HUES48 (cell line): ENCODE measurements around the gene FBXO30.

Experiments
- H3K27ac ChIP-seq: one replicate; pipeline ENCODE4 v1.7.0; 2013; ENCODE audit warnings: low read depth, low read length, inconsistent platforms
- H3K27me3 ChIP-seq: 2 replicates; pipeline ENCODE4 v1.6.1; 2013; ENCODE audit warnings: mild to moderate bottlenecking, low read length; ENCODE audit not compliant: control insufficient read depth, insufficient read depth
- H3K36me3 ChIP-seq: 2 replicates; pipeline ENCODE4 v1.6.1; 2013; ENCODE audit warnings: low read length; ENCODE audit not compliant: control insufficient read depth, insufficient read depth
- H3K4me1 ChIP-seq: 2 replicates; pipeline ENCODE4 v1.6.1; 2013; ENCODE audit warnings: mild to moderate bottlenecking, low read length; ENCODE audit not compliant: control insufficient read depth, insufficient read depth
- H3K4me3 ChIP-seq: 2 replicates; pipeline ENCODE4 v1.5.1; 2013; ENCODE audit warnings: mild to moderate bottlenecking, low read depth, low read length
- H3K9ac ChIP-seq: 2 replicates; pipeline ENCODE4 v1.6.1; 2013; ENCODE audit warnings: mild to moderate bottlenecking, low read depth, low read length, moderate library complexity
- H3K9me3 ChIP-seq: 2 replicates; pipeline ENCODE4 v1.6.1; 2013; ENCODE audit warnings: low read length; ENCODE audit not compliant: control insufficient read depth, insufficient read depth

Gene FBXO30

DNA sequence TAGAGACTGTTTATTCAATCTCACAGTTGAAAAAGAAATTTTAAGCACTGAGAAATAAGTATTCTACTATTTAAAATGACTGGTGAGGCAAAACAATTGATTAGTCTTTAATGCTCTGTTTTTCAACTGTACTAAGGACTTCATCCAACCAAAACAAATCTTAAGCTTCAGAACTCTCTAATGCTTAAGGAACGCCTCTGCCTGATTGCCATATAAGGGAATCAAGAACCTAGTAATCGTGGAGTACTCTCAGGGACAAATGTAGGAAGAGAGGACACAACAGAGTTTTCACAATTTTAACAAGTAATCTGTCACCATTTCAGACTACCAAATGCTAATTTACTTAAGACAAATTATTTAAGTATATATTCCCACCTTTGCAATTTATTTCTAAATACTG lies 16.1 kb downstream of the FBXO30 start:
- H3K36me3 ChIP-seq, result peaks cover 39% of the 10 kb centered on the region
- no peak overlapping the region for H3K27ac ChIP-seq
- H3K4me3 ChIP-seq, result no peak overlapping the region
- H3K9me3 ChIP-seq, result no peaks in the 10 kb centered on the region
- no peak overlapping the region for H3K9ac ChIP-seq
- peaks cover 16% of the 10 kb centered on the region for H3K4me1 ChIP-seq
- H3K27me3 ChIP-seq, result no peaks in the 10 kb centered on the region

DNA sequence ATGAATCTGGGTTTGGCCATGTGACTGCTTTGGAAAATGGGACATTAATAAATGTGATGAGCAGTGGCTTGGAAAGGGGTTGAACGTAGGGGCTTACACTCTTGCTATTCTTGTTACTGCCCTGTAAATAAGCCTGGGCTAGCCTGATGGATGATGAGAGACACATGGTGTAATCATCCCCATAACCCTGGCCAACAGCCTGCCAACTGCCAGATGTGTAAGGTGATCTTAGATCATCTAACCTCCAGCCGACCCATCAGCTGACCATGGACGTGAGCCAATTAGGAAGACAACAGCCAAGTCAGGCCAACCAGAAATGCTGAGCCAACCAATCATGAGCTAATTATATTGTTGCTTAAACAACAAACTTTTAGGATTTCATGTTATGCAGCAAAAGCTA lies 25.2 kb downstream of the FBXO30 start:
- Histone ChIP-seq H3K9me3 (peaks cover 18% of the 10 kb centered on the region), H3K27ac (no peak overlapping the region), H3K36me3 (peaks cover 13% of the 10 kb centered on the region), H3K4me1 (no peaks in the 10 kb centered on the region), H3K9ac (no peak overlapping the region), H3K27me3 (no peaks in the 10 kb centered on the region), H3K4me3 (no peak overlapping the region)

DNA sequence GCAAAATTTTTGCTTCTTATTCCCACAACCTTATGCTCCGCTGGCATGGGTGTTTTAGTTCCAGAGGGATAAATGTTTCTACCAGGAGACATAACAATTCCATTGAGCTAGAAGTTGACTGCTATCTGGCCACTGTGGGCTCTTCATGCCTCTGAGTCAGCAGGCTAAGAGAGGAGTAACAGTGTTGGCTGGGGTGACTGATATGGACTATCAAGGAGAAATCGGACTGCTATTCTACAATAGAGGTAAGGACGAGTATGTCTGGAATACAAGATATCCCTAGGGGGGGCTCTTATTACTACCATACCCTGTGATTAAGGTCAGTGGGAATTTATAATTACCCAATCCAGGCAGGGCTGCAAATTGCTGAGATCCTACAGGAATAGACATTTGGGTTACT lies 26.9 kb downstream of the FBXO30 start:
- H3K4me3 ChIP-seq, result no peak overlapping the region
- H3K27ac ChIP-seq, result no peak overlapping the region
- peaks cover 4% of the 10 kb centered on the region; the same call in 1 of the 2 replicates for H3K36me3 ChIP-seq
- H3K27me3 ChIP-seq, result no peaks in the 10 kb centered on the region
- H3K4me1 ChIP-seq, result no peaks in the 10 kb centered on the region
- no peak overlapping the region for H3K9ac ChIP-seq
- H3K9me3 ChIP-seq, result peaks cover 12% of the 10 kb centered on the region; the same call in 1 of the 2 replicates

DNA sequence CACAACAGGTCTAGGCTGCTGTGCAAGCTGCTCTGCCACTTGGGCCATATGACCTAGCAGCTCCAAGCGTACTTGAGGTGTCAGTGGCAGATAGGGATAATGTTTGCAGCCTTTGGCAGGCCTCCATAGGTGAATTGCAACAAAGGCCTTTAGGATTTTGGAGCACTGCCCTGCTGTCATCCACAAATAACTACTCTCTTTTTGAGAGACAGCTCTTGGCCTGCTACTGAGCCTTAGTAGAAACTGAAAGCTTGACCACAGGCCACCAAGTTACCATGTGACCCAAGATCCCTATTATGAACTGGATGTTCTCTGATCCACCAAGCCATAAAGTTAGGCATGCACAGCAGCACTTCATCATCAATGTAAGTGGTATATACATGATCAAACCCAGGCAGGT lies 29.9 kb downstream of the FBXO30 start:
- H3K27me3 ChIP-seq, result no peaks in the 10 kb centered on the region
- H3K4me1 ChIP-seq, result no peaks in the 10 kb centered on the region
- H3K4me3 ChIP-seq, result no peak overlapping the region
- H3K27ac ChIP-seq, result no peak overlapping the region
- H3K36me3 ChIP-seq, result no peaks in the 10 kb centered on the region
- H3K9ac ChIP-seq, result no peak overlapping the region
- no peaks in the 10 kb centered on the region for H3K9me3 ChIP-seq

DNA sequence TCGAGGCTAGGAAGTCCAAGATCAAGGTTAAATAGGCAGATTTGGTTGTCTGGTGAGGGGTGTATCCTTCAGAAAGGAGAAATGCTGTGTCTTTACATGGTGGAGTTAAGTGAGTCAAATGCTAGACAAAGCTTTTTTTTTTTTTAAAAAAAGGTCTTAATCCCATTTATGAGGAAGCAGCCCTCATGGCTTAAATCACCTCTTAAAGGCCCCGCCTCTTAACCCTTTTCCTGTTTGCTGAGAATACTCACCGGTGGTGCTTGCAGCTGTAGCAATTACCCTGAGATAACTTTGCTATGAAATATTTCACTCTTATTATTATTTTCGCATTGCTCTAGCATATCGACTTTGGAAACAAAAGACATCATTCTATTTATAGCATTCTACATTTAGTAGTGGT lies 30.8 kb downstream of the FBXO30 start:
- Histone ChIP-seq H3K4me1 (no peaks in the 10 kb centered on the region), H3K36me3 (no peaks in the 10 kb centered on the region), H3K27me3 (no peaks in the 10 kb centered on the region), H3K4me3 (no peak overlapping the region), H3K27ac (no peak overlapping the region), H3K9ac (no peak overlapping the region), H3K9me3 (no peaks in the 10 kb centered on the region)

DNA sequence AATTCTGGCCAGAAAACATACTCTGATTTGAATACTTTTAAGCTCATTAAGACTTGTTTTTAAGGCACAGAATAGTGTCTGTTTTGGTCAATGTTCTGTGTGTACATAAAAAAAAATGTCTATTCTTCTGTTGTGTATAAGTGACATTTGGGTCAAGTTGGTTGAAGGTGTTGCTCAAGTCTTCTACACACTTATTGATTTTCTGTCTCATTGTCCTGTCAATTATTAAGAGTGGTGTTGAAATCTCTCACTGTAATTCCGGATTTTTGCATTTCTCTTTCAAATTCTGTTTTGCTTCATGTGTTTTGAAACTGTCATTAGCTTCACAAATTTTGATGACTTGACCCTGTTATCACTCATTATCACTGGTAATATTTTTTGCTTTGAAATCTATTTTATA lies 41.7 kb downstream of the FBXO30 start:
- Histone ChIP-seq H3K27me3 (no peaks in the 10 kb centered on the region), H3K36me3 (no peaks in the 10 kb centered on the region), H3K9me3 (no peaks in the 10 kb centered on the region; the same call in 1 of the 2 replicates), H3K4me3 (no peak overlapping the region), H3K9ac (no peak overlapping the region), H3K4me1 (no peaks in the 10 kb centered on the region), H3K27ac (no peak overlapping the region)

DNA sequence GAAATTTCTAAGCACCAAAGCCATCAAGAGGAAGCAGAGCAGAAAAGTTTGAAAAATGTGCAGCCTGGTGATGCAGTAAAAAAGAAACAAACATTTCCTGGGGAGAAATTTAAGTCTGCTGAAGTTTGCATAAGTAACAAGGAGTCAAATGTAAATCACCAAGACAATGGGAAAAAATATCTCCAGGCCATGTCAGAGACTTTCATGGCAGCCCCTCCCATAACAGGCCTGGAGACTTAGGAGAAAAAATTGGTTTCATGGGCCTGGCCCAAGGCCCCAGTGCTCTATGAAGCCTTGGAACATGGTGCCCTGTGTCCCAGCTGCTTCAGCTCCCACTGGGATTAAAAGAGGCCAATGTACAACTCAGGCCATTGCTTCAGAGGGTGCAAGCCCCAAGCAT lies 49.1 kb downstream of the FBXO30 start:
- H3K36me3 ChIP-seq, result no peaks in the 10 kb centered on the region
- no peaks in the 10 kb centered on the region for H3K27me3 ChIP-seq
- no peak overlapping the region for H3K9ac ChIP-seq
- no peak overlapping the region for H3K27ac ChIP-seq
- no peaks in the 10 kb centered on the region for H3K4me1 ChIP-seq
- peaks cover 2% of the 10 kb centered on the region; the same call in 1 of the 2 replicates for H3K9me3 ChIP-seq
- no peak overlapping the region for H3K4me3 ChIP-seq

DNA sequence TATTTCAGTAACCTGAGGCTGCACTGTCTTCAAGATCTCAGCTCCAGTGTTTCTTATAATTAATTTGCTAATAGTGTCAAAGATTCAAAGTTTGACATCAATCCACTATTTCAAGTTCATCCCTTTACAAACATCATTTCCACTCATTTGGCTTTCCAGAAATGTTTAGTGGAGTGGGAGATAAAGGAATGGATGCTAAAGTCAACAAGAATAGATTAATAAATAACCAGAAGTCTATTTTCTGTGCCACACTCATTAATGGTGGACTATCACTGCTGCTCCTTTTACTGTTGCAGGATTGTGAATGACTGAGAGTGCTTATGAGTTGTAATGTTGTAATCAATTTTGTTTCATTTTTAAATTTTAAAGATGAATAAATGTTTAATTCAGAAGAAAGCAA lies 50.9 kb downstream of the FBXO30 start:
- Histone ChIP-seq H3K9ac (no peak overlapping the region), H3K4me1 (no peaks in the 10 kb centered on the region), H3K27ac (no peak overlapping the region)

DNA sequence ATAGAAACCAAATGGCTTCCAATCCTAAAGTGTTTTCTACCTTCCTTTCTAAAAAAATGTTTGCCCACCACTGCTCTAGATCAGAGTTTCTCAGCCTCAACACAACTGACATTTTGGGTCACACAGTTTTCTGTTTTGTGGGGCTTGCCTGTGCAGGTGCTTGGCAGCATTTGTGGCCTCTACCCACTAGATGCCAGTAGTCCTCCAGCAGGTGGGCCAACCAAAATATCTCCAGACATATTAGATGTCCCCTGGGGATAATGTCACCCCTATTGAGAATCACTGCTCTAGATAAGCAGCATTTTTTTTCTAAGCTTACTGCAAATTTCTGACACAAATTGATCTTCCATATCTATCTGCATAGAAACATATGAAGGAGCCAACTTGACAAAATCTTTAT lies 53.0 kb downstream of the FBXO30 start:
- Histone ChIP-seq H3K27me3 (no peaks in the 10 kb centered on the region), H3K27ac (no peak overlapping the region), H3K4me3 (no peak overlapping the region), H3K36me3 (no peaks in the 10 kb centered on the region), H3K4me1 (no peaks in the 10 kb centered on the region), H3K9me3 (peaks cover under 1% of the 10 kb centered on the region; the same call in 1 of the 2 replicates), H3K9ac (no peak overlapping the region)

More for the DNA sequence above, 50.9 kb downstream of the FBXO30 start:
- Histone ChIP-seq H3K9me3 (peaks cover 2% of the 10 kb centered on the region; the same call in 1 of the 2 replicates), H3K36me3 (no peaks in the 10 kb centered on the region), H3K4me3 (no peak overlapping the region), H3K27me3 (no peaks in the 10 kb centered on the region)

DNA sequence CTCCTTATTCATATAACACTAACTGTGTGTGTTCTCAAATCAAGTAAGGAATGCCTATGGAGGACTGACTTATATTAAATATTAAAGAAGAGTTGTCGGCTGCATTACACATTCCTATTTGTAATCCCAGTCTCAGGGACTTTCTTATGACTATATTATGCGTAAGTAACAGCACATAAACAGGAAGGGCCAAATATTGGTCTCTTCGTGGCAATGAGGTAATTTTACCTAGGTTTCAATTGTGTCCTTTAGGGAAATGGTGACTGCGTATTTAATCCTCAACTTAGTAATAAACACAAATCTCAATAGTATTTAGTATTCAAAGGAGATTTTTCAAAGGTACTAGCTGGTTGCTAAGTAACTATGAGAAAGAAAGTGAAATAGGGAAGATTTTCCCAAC lies 56.5 kb downstream of the FBXO30 start:
- H3K9me3 ChIP-seq, result no peaks in the 10 kb centered on the region
- no peaks in the 10 kb centered on the region for H3K36me3 ChIP-seq
- no peak overlapping the region for H3K9ac ChIP-seq
- H3K4me1 ChIP-seq, result no peaks in the 10 kb centered on the region
- no peaks in the 10 kb centered on the region for H3K27me3 ChIP-seq
- H3K4me3 ChIP-seq, result no peak overlapping the region
- no peak overlapping the region for H3K27ac ChIP-seq

DNA sequence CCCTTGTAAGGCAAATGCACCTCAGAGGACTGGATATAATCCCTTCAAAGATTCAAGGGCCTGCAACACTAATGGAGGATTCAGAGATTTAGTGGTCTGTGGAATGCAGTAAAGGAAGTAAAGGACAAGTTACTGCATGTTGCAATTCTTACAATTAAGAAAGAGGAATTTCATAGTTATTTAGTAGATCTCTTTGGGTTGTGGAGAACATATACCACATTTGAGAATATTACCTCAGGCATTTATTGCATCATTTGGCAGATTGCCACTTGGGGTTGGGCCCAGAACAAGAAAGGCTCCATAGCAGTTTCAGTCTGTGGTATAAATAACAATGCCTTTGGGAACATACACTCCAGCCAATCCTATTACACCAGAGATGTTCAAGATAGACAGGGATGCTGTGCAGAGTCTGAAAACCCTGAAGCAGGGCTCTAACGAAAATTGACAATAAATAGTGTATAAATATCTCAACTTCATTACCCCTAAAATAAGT lies 58.4 kb downstream of the FBXO30 start:
- Histone ChIP-seq H3K4me1 (no peaks in the 10 kb centered on the region), H3K9me3 (no peaks in the 10 kb centered on the region), H3K4me3 (no peak overlapping the region), H3K27me3 (no peaks in the 10 kb centered on the region), H3K27ac (no peak overlapping the region), H3K9ac (no peak overlapping the region), H3K36me3 (no peaks in the 10 kb centered on the region)

DNA sequence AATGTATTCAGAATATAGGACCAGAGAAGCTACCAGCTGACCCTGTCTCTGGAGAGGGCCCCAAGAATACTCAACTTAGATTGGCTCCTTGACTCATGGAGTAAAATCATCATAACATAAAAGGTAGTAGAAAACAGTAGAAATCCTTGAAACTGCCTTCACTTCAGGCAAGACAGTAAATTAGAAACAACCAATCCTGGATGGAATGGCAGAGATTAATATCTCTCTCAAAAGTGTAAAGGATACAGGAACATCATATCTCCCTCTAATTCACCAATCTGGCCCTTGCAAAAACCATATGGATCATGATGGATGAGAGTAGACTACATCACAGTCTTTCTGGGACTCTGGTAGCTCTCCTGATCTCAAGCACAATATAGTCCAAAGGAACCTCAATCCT lies 58.9 kb downstream of the FBXO30 start:
- no peaks in the 10 kb centered on the region for H3K9me3 ChIP-seq
- H3K27ac ChIP-seq, result no peak overlapping the region
- H3K36me3 ChIP-seq, result no peaks in the 10 kb centered on the region
- H3K9ac ChIP-seq, result no peak overlapping the region
- H3K27me3 ChIP-seq, result no peaks in the 10 kb centered on the region
- H3K4me1 ChIP-seq, result no peaks in the 10 kb centered on the region
- no peak overlapping the region for H3K4me3 ChIP-seq
